OCI-LY7 (cell line): ENCODE measurements around the gene SLC12A3. TPM values are rescaled to one million over a fixed set of nuclear protein-coding genes. Genes with fewer than 3 reads are reported as not detected.
A peak's percentile ranks its signal among the peaks of the same experiment; 100 is the strongest.

ENCODE experiments used
- BruUV-seq: library from RNA; stranded (reverse); fragments of 400-500 nt; replicated peaks from 2 replicates; lab custom pipeline; 2021; lab: Mats Ljungman, UMichigan
- CTCF ChIA-PET: fragments of 300-600 bp; sonication (Branson Sonifier 250); formaldehyde crosslinking; loops from one replicate; lab custom pipeline; 2022; ENCODE audit warnings: antibody characterized with exemption; ENCODE audit not compliant: unreplicated experiment; lab: Charles Lee
- POLR2A ChIA-PET: fragments of 300-600 bp; sonication (Branson Sonifier 250); formaldehyde crosslinking; loops from one replicate; lab custom pipeline; 2022; ENCODE audit warnings: antibody characterized with exemption; lab: Charles Lee
- DNase-seq: peaks from one replicate; pipeline ENCODE4 v3.0.0-alpha.2; 2015; ENCODE audit warnings: low spot score
- H2AFZ ChIP-seq: fragments of 200-600 bp; sonication (generic), shearing (Covaris generic); 2 replicates; pipeline ENCODE4 v1.6.1; 2014; ENCODE audit warnings: mild to moderate bottlenecking, antibody characterized with exemption, low read length, moderate library complexity
- H3K27ac ChIP-seq: fragments of 200-600 bp; sonication (generic); 2 replicates; pipeline ENCODE4 v1.5.1; 2014; ENCODE audit warnings: mixed run types, low read depth, mild to moderate bottlenecking, moderate library complexity, low read length, inconsistent platforms; ENCODE audit not compliant: poor library complexity, severe bottlenecking
- H3K36me3 ChIP-seq: fragments of 200-600 bp; sonication (generic); 2 replicates; pipeline ENCODE4 v1.6.1; 2014; ENCODE audit warnings: mild to moderate bottlenecking, antibody characterized with exemption, low read length, moderate library complexity, mixed read lengths; ENCODE audit not compliant: insufficient read depth
- H3K4me1 ChIP-seq: fragments of 200-600 bp; sonication (generic); 2 replicates; pipeline ENCODE4 v1.5.1; 2014; ENCODE audit warnings: mild to moderate bottlenecking, low read length; ENCODE audit not compliant: insufficient read depth, poor library complexity, severe bottlenecking
- H3K4me2 ChIP-seq: fragments of 200-600 bp; sonication (generic); 2 replicates; pipeline ENCODE4 v1.6.1; 2014; ENCODE audit warnings: mild to moderate bottlenecking, low read length
- H3K4me3 ChIP-seq: fragments of 200-600 bp; sonication (generic); 2 replicates; pipeline ENCODE4 v1.5.1; 2014; ENCODE audit warnings: mild to moderate bottlenecking, low read depth, low read length; ENCODE audit not compliant: poor library complexity, severe bottlenecking
- H3K79me2 ChIP-seq: fragments of 200-600 bp; sonication (generic); 2 replicates; pipeline ENCODE4 v1.6.1; 2016; ENCODE audit warnings: low read depth, mild to moderate bottlenecking, low read length, moderate library complexity, mixed read lengths; ENCODE audit not compliant: insufficient read depth
- H3K9me2 ChIP-seq: fragments of 200-600 bp; sonication (generic); 2 replicates; pipeline ENCODE4 v1.6.1; 2016; ENCODE audit warnings: mild to moderate bottlenecking, low read length, mixed read lengths; ENCODE audit not compliant: insufficient read depth
- H3K9me3 ChIP-seq: fragments of 200-600 bp; sonication (generic); 2 replicates; pipeline ENCODE4 v1.6.1; 2014; ENCODE audit warnings: mild to moderate bottlenecking, mixed run types, low read length, mixed read lengths
- H4K20me1 ChIP-seq: fragments of 200-600 bp; sonication (generic); 2 replicates; pipeline ENCODE4 v1.6.1; 2014; ENCODE audit warnings: mild to moderate bottlenecking, antibody characterized with exemption, low read length, moderate library complexity, mixed read lengths; ENCODE audit not compliant: insufficient read depth
- EZH2phosphoT487 ChIP-seq: fragments of 200-600 bp; sonication (generic); IDR thresholded peaks from 2 replicates; pipeline ENCODE4 v1.6.1; 2018; ENCODE audit warnings: low read depth, borderline replicate concordance, mild to moderate bottlenecking, mixed run types, antibody characterized with exemption, low read length, moderate library complexity, mixed read lengths
- intact Hi-C: fragments of 100-400 bp; cut with micrococcal nuclease; formaldehyde crosslinking; loops from one replicate; pipeline ENCODE4 v1.10.0; 2022; ENCODE audit not compliant: unreplicated experiment
- total RNA-seq, 2 experiments: library from RNA; depleted of rRNA in 1 of 2; stranded (reverse); fragments of >200 nt in 1 of 2; shearing (Covaris generic) in 1 of 2; gene quantifications; 2 replicates each; pipeline ENCODE4 v1.2.3, GENCODE V29; 2014 to 2022
- TF ChIP-seq, protein P1 (sequence below): fragments of 200-600 bp; sonication (generic); conservative IDR thresholded peaks from 2 replicates; pipeline ENCODE4 v1.5.1; 2014; ENCODE audit warnings: mild to moderate bottlenecking, antibody characterized with exemption, low read length, moderate library complexity, mixed read lengths

SLC12A3 gene
- total RNA-seq, 2 experiments from 2014 or later, result 0.25 to 0.88 TPM

DNA sequence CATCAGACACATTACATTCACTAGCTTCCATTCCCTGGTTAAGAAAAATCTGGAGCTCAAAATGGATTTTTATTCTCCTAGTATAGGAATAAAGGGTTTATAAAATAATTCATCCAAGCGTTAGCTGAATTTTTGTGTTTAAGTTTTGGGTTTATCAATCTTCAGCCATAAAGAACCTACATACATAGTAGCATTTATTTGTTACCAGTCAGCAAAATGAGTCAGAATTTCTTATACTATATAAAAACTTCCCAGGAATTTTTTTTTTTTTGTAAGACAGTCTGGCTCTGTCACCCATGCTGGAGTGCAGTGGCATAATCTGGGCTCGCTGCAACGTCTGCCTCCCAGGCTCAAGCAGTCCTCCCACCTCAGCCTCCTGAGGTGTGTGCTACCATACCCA is 40.2 kb upstream of the SLC12A3 start:
- H3K79me2 ChIP-seq, result no peaks in the 10 kb centered on the region
- no TSS peak for BruUV-seq
- POLR2A ChIA-PET, result interaction anchor here (0.7 to 1.5 kb wide), 4 partner anchors 8 to 1315 kb away, joined by 3 to 6 read pairs (median 4); no protein-coding TSS in a partner anchor
- no peaks in the 10 kb centered on the region for H3K9me2 ChIP-seq
- H3K9me3 ChIP-seq, result no peaks in the 10 kb centered on the region
- H3K4me1 ChIP-seq, result peaks cover 51% of the 10 kb centered on the region
- H4K20me1 ChIP-seq, result no peaks in the 10 kb centered on the region
- H3K27ac ChIP-seq, result no peak overlapping the region
- no peak overlapping the region for H2AFZ ChIP-seq
- H3K36me3 ChIP-seq, result peaks cover 92% of the 10 kb centered on the region
- DNase-seq, result no peak
- TF ChIP-seq, protein P1, sequence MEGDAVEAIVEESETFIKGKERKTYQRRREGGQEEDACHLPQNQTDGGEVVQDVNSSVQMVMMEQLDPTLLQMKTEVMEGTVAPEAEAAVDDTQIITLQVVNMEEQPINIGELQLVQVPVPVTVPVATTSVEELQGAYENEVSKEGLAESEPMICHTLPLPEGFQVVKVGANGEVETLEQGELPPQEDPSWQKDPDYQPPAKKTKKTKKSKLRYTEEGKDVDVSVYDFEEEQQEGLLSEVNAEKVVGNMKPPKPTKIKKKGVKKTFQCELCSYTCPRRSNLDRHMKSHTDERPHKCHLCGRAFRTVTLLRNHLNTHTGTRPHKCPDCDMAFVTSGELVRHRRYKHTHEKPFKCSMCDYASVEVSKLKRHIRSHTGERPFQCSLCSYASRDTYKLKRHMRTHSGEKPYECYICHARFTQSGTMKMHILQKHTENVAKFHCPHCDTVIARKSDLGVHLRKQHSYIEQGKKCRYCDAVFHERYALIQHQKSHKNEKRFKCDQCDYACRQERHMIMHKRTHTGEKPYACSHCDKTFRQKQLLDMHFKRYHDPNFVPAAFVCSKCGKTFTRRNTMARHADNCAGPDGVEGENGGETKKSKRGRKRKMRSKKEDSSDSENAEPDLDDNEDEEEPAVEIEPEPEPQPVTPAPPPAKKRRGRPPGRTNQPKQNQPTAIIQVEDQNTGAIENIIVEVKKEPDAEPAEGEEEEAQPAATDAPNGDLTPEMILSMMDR, result no peak
- no peak for TF ChIP-seq EZH2phosphoT487
- H3K4me3 ChIP-seq, result no peak overlapping the region
- CTCF ChIA-PET, result interaction anchor here (1.0 to 1.5 kb wide), 2 partner anchors 32 to 41 kb away, joined by 3 to 5 read pairs; no protein-coding TSS in a partner anchor
- intact Hi-C loops, result no loop called here
- 0 out of 2 replicates have a peak overlapping the region, but pooled peaks have one; percentile 8 for H3K4me2 ChIP-seq

DNA sequence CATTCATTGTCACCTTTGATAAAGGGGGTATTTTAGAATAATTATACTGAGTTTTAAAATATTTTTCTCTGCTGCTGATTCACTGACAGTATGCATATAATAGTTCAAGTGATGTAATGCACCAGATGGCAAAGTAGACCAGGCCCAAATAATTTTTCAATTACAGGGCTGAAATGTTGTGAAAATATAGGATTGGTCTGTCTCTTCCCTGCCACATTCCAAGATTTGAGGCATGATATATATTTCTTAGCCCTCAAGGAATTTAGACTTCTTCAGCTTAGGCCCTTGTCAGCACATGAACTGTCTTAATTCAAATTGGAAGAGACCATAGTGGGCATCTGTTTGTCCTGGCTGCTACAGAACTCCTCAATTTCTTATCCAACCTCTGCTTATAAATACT is 39.2 kb upstream of the SLC12A3 start:
- H3K79me2 ChIP-seq, result no peaks in the 10 kb centered on the region
- ChIA-PET POLR2A (no interaction called here), CTCF (no interaction called here)

DNA sequence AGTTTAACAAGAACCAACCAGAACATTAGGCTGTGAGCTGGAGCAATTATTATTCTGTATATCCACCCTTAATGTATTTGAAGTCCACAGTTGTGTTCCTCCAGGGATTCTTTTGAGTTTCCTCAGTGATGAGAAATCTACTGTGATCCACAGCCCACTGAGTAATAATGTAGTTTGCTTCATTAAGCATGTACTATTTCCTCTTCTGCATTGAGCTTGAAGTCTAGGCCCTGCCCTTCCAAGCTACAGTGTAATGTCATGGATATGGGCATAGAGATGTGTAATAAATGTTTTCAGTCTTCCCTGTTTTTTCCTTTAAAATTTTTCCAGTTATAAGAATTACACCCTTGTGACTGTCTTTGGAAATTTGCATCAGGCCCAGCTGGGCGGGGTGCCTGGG is 36.4 kb upstream of the SLC12A3 start:
- Histone ChIP-seq H4K20me1 (no peaks in the 10 kb centered on the region), H2AFZ (no peak overlapping the region), H3K79me2 (no peaks in the 10 kb centered on the region), H3K9me3 (no peaks in the 10 kb centered on the region), H3K4me1 (peaks cover 56% of the 10 kb centered on the region), H3K4me3 (no peak overlapping the region), H3K4me2 (no peak overlapping the region), H3K9me2 (no peaks in the 10 kb centered on the region), H3K36me3 (peaks cover 95% of the 10 kb centered on the region), H3K27ac (no peak overlapping the region)
- CTCF ChIA-PET, result no interaction called here
- intact Hi-C loops, result no loop called here
- DNase-seq, result no peak
- POLR2A ChIA-PET, result interaction anchor here (0.8 to 2.0 kb wide), 6 partner anchors 10 to 90 kb away, joined by 3 to 8 read pairs (median 4); no protein-coding TSS in a partner anchor
- no TSS peak for BruUV-seq
- TF ChIP-seq EZH2phosphoT487, result no peak
- TF ChIP-seq, protein P1, result no peak

More for the DNA sequence above, 39.2 kb upstream of the SLC12A3 start:
- BruUV-seq, result no TSS peak
- Histone ChIP-seq H3K9me3 (no peaks in the 10 kb centered on the region), H3K4me2 (no peak overlapping the region), H3K27ac (no peak overlapping the region), H2AFZ (no peak overlapping the region), H4K20me1 (no peaks in the 10 kb centered on the region), H3K9me2 (no peaks in the 10 kb centered on the region), H3K4me1 (peaks cover 59% of the 10 kb centered on the region), H3K36me3 (peaks cover 92% of the 10 kb centered on the region), H3K4me3 (no peak overlapping the region)
- DNase-seq, result no peak
- intact Hi-C loops, result no loop called here
- TF ChIP-seq, protein P1, result no peak
- TF ChIP-seq EZH2phosphoT487, result no peak
